Mammary epithelial cell (primary cell): ENCODE measurements around the gene SLC25A6.

Source experiments
- EZH2 ChIP-seq: IDR thresholded peaks from 2 replicates; pipeline ENCODE4 v1.6.1; 2012; ENCODE audit warnings: low read length, inconsistent platforms, borderline replicate concordance
- TF ChIP-seq, protein P1 (sequence below), 2 donors: IDR thresholded peaks in 1 of 2; conservative IDR thresholded peaks in 1 of 2; 2 replicates each; pipeline ENCODE4 v1.5.1; 2011 to 2012; ENCODE audit warnings: inconsistent platforms in 2 of 2, low read length in 2 of 2, mild to moderate bottlenecking in 2 of 2, control low read depth in 1 of 2, low read depth in 1 of 2; ENCODE audit not compliant: insufficient read depth in 1 of 2; ENCODE audit errors: extremely low read depth in 1 of 2

- TF ChIP-seq, protein P1, sequence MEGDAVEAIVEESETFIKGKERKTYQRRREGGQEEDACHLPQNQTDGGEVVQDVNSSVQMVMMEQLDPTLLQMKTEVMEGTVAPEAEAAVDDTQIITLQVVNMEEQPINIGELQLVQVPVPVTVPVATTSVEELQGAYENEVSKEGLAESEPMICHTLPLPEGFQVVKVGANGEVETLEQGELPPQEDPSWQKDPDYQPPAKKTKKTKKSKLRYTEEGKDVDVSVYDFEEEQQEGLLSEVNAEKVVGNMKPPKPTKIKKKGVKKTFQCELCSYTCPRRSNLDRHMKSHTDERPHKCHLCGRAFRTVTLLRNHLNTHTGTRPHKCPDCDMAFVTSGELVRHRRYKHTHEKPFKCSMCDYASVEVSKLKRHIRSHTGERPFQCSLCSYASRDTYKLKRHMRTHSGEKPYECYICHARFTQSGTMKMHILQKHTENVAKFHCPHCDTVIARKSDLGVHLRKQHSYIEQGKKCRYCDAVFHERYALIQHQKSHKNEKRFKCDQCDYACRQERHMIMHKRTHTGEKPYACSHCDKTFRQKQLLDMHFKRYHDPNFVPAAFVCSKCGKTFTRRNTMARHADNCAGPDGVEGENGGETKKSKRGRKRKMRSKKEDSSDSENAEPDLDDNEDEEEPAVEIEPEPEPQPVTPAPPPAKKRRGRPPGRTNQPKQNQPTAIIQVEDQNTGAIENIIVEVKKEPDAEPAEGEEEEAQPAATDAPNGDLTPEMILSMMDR (conservative IDR thresholded peaks at IDR 0.05 in 1 of 2, IDR thresholded peaks at IDR 0.05 in 1 of 2; ENCODE audit: extremely low read depth in 1 of 2, insufficient read depth in 1 of 2, low read depth in 1 of 2, low read length in 2 of 2): no peak
- no peak for TF ChIP-seq EZH2
These were observed 30.6 kb downstream of the SLC25A6 start for GRCh38 chrX:1361275-1361674.
